ENCODE data around the gene PTTG1. TPM values are rescaled to one million over a fixed set of nuclear protein-coding genes. Genes with fewer than 3 reads are reported as not detected.
A peak's percentile ranks its signal among the peaks of the same experiment; 100 is the strongest.

Gene PTTG1
- total and polyA plus RNA-seq, 9 of the 15 experiments (the other 6 are each of a cell fraction or from before 2014, with no cell fraction given), result 193 to 1,088 (median 349) TPM

- TF ChIP-seq CREBBP (IDR thresholded peaks at IDR 0.05; ENCODE audit: low read depth, low read length), result no peak
- no peak for TF ChIP-seq HMG20A (CRISPR knock-in tag; conservative IDR thresholded peaks at IDR 0.05)
- no peak for TF ChIP-seq ZBTB5 (IDR thresholded peaks at IDR 0.05)
- TF ChIP-seq HEY1 (CRISPR knock-in tag; IDR thresholded peaks at IDR 0.05; ENCODE audit: borderline replicate concordance), result no peak
- TF ChIP-seq NR0B1 (IDR thresholded peaks at IDR 0.05; ENCODE audit: partially characterized antibody), result no peak
- peak in 2 of 3 experiments; percentile 43 to 58 for TF ChIP-seq YY1 (IDR thresholded peaks at IDR 0.05; ENCODE audit: borderline replicate concordance in 1 of 3, control insufficient read depth in 1 of 3, extremely low read depth in 1 of 3, insufficient read depth in 3 of 3, insufficient read length in 1 of 3, insufficient replicate concordance in 2 of 3, low read depth in 1 of 3, low read length in 2 of 3)
- TF ChIP-seq ZNF354B (CRISPR knock-in tag; IDR thresholded peaks at IDR 0.05), result no peak
- TF ChIP-seq ZNF324 (CRISPR knock-in tag; IDR thresholded peaks at IDR 0.05), result no peak
- no peak for TF ChIP-seq SAFB2 (IDR thresholded peaks at IDR 0.05; ENCODE audit: borderline replicate concordance, low read depth, low read length, severe bottlenecking)
- TF ChIP-seq PHF21A (IDR thresholded peaks at IDR 0.05; ENCODE audit: borderline replicate concordance, low read depth), result no peak
- no peak for TF ChIP-seq ZNF436 (CRISPR knock-in tag; IDR thresholded peaks at IDR 0.05)
- TF ChIP-seq SP1 (CRISPR knock-in tag; IDR thresholded peaks at IDR 0.05), result peak; percentile 88
- no peak for TF ChIP-seq BRF1 (IDR thresholded peaks at IDR 0.05; ENCODE audit: borderline replicate concordance, extremely low read depth, insufficient read length)
- TF ChIP-seq MECOM (CRISPR knock-in tag; IDR thresholded peaks at IDR 0.05), result no peak
- TF ChIP-seq ZNF146 (CRISPR knock-in tag; IDR thresholded peaks at IDR 0.05; ENCODE audit: unreplicated experiment), result no peak
- no peak for TF ChIP-seq GTF2F1 (IDR thresholded peaks at IDR 0.05; ENCODE audit: low read depth, low read length)
- no peak for TF ChIP-seq RBM34 (IDR thresholded peaks at IDR 0.05; ENCODE audit: borderline replicate concordance, insufficient read depth, low read length)
- no peak for TF ChIP-seq ELK1 (CRISPR knock-in tag; IDR thresholded peaks at IDR 0.05)
- TF ChIP-seq ZNF398 (CRISPR knock-in tag; IDR thresholded peaks at IDR 0.05), result no peak
- TF ChIP-seq HDGF (IDR thresholded peaks at IDR 0.05), result no peak
- no peak for TF ChIP-seq ZBTB9 (CRISPR knock-in tag; IDR thresholded peaks at IDR 0.05)
Observed at GRCh38 chr5:160421625-160422258, at the start of gene PTTG1 (continued).

Measured in K562 (cell line).